HG03196 (cell line): ENCODE data around the gene HAUS8.
"Not testable (repeated sequence)": the region's sequence is repeated elsewhere in the genome, so short reads cannot be mapped to it uniquely, and the experiment has no call there.

Experiments
- ATAC-seq: cut with Tn5 transposase; IDR thresholded peaks from one replicate; pipeline ENCODE4 v1.9.1; 2021; ENCODE audit not compliant: unreplicated experiment

Gene HAUS8

DNA sequence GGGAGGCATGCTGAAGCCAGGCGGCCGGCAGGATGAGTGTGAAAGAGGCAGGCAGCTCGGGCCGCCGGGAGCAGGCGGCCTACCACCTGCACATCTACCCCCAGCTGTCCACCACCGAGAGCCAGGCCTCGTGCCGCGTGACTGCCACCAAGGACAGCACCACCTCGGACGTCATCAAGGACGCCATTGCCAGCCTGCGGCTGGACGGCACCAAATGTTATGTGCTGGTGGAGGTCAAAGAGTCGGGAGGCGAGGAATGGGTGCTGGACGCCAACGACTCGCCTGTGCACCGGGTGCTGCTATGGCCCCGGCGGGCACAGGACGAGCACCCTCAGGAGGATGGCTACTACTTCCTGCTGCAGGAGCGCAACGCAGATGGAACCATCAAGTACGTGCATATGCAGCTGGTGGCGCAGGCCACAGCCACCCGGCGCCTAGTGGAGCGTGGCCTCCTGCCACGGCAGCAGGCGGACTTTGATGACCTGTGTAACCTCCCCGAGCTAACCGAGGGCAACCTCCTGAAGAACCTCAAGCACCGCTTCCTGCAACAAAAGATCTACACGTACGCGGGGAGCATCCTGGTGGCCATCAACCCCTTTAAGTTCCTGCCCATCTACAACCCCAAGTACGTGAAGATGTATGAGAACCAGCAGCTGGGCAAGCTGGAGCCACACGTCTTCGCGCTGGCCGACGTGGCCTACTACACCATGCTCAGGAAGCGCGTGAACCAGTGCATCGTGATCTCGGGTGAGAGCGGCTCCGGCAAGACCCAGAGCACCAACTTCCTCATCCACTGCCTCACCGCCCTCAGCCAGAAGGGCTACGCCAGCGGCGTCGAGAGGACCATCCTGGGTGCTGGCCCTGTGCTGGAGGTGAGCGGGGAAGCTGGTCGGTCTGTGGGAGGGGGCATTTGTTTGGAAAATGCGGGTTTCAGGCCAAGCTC is 26.7 kb upstream of the HAUS8 start:
- ATAC-seq, result no peak

DNA sequence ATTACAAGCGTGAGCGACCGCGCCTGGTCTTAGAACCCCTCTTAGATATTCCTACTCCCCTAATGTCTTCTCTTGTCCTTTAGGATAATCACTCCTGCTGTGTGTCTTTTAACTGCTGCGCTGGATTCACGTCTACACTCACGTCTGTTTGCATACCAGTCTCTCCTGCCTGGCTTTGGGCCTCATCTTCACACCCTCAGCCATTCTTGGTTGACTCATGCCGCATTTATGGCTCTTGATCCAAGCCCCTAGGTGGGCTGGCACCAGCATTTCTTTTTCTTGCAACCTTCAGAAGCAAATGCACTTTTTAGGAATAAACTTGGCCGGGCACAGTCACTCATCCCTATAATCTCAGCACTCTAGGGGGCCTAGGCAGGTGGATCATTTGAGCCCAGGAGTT is 23.1 kb upstream of the HAUS8 start:
- ATAC-seq, result no peak

DNA sequence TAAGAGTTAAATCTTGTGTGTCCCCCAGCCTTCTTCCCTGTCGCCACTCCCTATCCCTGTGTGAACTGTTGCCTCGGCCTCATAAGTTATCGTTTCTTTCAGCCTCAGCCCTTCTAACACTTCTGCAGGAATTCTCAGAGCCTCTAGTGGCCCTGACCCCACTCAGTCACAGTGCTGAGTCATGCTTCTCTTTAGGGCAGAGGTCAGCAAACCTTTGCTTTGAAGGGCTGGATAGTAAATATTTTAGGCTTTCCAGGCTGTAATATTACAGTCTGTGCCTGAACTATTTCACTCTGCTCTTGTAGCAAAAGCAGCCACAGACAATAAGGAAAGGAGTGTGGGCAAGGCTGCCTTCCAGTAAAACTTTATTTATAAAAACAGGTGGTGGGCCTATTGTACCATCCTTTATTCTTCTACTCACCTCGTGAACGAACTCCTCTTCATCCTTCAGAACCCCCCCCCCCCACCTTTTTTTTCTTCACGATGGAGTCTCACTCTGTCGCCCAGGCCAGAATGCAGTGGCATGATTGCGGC is 22.4 kb upstream of the HAUS8 start:
- ATAC-seq, result no peak

DNA sequence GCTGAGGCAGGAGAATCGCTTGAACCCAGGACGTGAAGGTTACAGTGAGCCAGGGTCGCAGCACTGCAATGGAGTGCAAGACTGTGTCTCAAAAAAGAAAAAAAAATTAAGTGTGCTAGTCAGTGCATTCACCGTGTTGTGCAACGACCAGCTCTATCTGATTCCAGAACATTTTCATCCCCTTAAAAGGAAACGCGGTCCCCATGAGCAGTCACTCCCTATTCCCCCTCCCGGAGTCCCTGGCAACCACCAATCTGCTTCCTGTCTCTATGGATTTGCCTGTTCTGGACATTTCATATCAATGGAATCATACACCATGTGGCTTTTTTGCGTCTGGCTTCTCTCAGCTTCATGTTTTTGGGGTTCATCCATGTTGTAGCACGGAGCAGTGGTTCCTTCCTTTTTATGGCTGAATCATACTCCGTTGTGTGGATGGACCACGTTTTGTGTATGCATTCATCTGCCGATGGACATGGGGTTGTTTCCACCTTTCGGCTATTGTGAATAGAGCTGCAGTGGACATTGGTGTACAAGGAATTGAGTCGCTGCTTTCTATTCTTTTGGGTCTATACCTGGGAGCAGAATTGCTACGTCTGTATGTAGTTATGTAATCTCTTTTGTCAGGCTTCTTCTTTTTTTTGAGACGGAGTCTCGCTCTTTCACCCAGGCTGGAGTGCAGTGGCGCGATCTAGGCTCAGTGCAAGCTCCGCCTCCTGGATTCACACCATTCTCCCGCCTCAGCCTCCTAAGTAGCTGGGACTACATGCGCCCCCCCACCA is 20.1 kb upstream of the HAUS8 start:
- ATAC-seq, result no peak

- not testable (repeated sequence) for ATAC-seq
Measured at GRCh38 chr19:17094694-17095093, 19.4 kb upstream of the HAUS8 start.

GRCh38 chr19:17092696-17093095 is 17.4 kb upstream of the HAUS8 start:
- ATAC-seq, result no peak

DNA sequence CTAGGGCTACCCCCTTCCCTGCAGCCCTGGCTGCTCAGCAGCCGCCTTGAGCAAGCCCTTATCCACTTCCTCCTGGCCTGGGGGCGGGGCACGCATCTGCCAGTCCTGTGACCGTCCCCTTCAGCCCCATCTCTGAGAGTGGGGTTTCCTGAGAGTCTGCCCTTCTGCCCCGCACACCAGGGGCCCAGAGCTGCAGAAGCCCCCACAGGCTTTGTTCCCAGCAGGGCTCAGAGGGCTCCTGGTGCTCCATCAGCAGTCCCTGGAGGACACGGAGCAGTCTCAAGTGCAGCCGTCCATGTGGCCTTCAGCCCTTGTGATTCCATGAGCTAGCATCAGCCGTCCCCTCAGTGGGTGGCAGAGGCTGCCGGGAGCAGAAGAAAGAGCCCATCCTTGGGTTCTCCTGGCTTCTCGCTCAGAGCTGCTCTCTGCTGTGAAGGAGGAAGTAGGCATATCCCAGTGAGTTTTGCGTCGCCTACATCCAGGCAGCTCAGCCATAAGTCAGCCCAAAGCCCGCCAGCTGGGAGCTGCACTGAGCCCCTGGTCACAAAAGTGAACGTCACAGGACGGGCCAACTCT is 16.6 kb upstream of the HAUS8 start:
- no peak for ATAC-seq

DNA sequence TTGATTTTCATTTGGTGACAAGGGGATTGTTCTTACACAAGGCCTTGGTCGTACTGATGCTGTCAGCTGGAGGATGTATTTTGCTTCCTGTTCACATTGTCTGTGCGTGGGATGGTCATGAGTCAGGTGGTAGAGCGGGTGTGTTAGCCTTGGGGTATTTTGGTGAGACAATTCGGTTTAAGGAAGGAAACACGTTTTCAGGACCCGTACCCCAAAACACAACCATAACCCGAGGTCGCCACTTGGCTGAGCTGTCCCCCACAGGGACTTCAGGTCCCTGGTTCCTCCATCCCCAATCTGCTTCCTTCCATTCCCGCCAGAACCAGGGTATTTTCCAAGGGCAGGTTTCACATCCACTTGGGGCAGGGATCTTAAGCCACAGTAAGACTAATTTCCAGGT is 15.3 kb upstream of the HAUS8 start:
- no peak for ATAC-seq

DNA sequence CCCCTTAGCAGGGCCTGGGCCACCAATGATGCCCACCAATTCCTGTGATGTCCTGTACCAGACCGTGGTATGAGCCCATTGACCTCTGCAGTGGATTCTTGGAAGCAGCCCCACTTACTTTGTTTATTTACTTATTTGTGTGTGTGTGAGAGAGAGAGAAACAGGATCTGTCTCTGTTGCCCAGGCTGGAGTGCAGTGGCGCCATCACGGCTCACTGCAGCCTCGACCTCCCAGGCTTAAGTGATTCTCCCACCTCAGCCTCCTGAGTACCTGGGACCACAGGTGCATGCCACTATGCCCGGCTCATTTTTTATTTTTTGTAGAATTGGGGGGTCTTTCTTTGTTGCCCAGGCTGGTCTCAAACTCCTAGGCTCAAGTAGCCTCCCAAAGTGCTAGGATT is 13.3 kb upstream of the HAUS8 start:
- no peak for ATAC-seq

DNA sequence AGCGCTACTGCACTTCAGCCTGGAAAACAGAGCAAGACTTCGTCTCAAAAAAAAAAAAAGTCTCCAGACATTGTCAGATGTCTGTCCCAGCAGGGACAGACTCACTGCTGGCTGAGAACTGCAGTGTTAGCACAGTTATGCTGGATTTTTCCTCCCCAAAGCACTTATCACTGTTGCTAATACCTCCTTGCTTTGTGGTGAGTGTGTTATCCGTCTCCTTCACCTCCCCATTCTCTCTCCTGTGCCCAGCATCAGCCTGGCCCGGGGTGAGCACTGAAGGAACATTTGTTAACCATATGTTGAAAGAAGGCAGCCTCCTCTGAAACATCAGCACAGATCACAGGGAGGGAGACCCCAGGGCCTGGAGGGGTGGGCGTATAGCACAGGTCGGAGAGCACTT is 11.6 kb upstream of the HAUS8 start:
- no peak for ATAC-seq

DNA sequence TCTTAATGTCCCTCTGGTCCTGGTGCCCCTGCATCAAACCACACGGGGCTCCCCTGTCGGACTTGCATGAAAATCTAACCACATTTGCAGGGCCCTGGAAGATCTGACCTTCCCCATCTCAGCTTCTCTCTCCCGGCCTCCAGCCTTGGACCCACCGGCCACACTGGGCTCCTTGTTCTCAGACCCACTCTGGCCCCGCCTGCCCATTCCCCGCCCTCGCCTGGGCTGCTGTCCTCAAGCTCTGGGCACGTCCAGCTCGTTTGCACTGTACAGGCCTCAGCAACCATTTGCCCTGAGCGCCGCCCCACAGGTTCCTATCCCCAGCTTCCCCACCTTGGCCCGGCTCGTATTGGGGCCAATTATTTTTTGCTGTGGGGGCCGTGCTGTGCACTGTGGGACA is 10.9 kb upstream of the HAUS8 start:
- ATAC-seq, result no peak

DNA sequence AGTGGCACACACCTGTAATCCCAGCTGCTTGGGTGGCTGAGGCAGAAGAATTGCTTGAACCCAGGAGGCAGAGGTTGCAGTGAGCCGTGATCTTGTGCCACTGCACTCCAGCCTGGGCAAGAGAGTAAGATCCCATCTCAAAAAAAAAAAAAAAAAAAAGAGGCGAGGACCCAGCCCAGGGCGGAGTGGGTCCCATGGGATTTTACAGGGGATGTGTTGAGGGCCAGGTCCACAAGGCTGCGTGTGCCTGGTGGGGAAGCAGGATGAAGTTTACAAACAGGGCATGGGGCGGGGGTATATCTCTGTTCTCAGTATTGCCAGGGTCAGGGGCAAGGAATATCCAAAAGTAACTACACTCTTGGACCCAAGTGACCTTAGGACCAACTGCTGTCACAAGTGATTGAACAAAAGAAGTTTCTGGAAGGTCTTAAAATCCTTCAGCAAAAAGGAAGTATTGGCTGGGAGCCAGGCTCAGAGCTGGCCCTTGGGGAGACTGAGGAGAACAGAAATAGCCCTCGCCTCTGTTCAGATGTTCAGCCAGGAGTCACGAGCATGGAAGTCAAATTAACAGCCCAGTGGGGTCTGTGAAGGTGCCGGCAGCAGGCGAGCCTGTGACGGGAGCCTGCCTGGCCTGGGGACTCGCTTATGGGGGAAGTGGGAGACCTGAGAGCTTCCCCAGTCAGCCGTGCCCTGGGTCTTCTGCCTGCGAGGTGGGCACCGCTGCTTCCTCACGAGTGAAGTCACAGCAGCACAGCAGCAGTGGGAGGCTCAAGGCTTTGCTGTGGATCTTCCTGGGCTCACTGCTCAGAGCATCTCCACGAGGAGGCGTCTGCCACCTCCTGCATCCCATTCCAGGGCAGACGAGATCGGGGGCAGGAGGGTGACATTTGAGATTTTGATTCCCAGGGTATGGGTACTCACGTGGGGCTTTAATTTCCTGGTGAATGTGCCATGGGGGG is 6.7 kb upstream of the HAUS8 start:
- no peak for ATAC-seq

DNA sequence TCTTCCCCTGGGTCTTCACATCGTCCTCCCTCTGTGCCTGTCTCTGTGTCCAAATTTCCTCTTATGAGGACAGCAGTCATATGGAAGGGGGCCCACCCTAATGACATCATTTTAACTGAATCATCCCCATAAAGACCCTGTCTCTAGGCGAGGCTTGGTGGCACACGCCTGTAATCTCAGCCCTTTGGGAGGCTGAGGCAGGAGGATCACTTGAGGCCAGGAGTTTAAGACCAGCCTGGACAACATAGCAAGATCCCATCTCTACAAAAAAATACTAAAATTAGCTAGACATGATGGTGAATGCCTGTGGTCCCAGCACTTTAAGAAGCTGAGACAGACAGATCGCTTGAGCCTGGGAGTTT is 5.2 kb upstream of the HAUS8 start:
- no peak for ATAC-seq

DNA sequence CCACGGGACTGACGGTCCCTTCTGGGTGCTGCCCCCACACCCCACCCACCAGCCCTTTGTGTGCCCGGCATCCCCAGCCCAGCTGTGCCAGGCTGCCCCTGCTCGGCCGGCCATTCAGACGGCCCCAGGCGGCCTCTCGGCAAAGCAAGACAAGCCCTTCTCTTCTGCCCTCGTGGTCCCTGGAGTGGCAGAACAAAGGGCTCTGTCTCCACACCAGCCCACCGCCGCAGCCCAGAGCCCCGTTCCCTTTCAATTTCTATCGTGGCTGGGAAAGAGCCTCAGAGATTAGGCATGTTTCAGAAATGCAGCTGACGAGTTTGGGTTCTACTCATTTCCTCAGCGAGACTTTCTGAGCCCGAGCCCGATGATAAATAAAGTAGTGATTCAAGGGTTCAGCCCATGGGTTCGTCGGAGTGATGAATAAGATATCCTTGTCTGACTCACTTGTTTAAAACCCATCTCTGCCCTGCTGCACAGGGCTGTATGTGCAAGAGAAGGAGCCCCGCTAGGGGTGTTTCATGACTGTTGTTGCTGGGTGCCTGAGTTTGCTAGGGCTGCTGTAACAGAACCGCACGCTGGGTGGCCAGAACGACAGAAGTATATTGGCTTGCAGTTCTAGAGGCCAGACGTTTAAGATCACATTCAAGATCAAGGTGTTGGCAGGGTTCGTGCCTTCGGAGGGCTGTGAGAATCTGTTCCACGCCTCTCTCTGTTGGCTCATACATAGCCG is 4.6 kb upstream of the HAUS8 start:
- no peak for ATAC-seq

DNA sequence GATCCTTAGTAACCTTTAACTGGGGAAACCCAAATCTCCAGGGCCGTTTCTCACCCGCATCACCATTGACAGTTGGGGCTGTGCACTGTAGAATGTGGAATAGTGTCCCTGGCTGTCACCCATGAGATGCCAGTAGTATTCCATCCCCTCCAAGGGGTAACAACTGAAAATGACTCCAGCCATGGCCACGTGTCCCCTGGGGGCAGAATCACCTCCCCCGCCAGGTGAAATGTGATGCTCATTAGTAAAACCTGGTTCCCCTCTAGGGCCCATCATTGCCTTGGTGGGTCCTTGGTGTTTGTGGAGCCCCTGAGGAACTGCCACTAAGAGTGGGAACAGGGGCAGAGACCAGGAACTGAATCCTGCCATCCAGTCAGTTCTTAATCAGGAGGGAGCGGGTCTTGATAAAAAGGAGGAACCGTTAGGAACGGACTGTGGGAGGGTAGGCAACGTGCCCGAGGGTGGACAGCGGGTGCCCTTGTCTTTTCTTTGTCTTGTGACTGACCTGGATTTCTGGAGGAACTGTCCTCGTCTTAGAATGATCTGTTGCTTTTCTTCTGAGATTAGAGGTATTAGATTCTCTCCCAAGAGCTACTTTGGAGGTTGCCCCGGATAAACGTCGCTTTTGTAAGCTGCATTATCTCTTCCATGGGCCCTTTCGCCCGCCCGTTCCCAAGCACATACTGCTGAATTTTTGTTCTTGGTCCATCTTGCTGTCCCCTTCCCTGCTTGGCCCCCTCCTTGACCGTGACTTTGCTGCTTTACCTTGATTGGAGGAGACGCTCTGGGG is 3.9 kb upstream of the HAUS8 start:
- ATAC-seq, result no peak

DNA sequence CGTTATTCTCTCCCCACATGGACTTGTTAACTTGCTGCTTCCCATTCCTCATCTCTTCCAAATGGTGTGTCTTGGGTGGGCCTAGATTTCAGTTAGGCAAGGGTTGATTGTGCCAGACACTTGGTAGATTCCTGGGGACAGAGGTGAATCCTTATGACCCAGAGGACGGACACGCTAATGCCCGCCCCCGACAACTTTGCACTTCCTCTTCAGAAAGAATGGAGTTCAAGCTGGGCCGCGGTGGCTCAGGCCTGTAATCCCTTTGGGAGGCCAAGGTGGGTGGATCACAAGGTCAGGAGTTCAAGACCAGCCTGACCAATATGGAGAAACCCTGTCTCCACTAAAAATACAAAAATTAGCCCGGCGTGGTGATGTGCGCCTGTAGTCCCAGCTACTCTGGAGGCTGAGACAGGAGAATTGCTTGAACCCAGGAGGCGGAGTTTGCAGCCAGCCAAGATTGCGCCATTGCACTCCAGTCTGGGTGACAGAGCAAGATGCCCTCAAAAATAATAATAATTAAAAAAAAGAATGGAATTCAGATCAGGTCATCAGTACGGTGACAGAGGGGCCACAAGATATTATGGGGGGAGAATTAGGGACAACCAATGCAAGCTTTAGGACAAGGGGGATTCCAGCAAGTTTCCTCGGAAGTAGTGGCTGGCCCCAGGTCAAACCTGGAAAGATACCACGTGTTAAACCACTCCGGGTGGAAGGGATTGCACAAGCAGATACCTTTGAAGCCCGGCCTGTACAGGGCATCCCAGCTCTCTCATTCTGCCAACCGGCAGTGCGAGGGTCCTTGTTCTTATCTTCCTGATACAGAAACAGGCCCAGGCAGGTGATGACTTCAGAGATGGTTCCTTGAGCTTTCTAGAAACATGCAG is 3.0 kb upstream of the HAUS8 start:
- ATAC-seq, result no peak

- ATAC-seq, result no peak
Measured at GRCh38 chr19:17077447-17078028, 2.3 kb upstream of the HAUS8 start.

- ATAC-seq, result no peak
Measured at GRCh38 chr19:17076543-17076991, 1.3 kb upstream of the HAUS8 start.
